C4-2B (cell line): Measurements from ENCODE around the gene TMX4.

Experiments
- CTCF ChIP-seq: fragments of 450-650 bp; conservative IDR thresholded peaks from 2 replicates; pipeline ENCODE4 v1.5.1; 2017; ENCODE audit warnings: mild to moderate bottlenecking
- ZFX ChIP-seq: fragments of 450-650 bp; IDR thresholded peaks from 2 replicates; pipeline ENCODE4 v1.6.1; 2017

DNA sequence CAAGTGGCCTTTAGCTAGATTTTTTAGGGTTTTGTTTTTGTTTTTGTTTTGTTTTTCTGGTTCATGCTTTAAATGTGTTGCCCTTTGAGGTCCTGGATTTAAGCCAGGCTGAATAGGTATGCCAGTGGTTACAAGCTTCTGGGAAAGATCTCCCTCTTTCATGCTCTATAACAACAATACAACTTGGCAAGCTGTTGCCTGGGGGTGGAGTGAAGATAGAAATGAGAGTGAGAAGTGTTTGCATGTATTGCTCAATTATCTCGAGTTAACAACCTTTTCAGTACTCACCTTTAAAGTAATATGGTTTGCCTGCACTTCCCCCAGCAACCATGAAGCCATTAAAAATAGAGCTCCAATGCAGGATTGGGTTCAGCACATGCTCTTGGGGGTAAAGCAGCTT, 60.1 kb downstream of the TMX4 start:
- TF ChIP-seq CTCF (no peak), ZFX (no peak)
